Activated T-helper 2 cell treated with anti-CD3 and anti-CD28 coated beads, Interferon-gamma antibody, Interleukin-2, Interleukin-4, amounts not matched to agents 10 μg/mL and 5 μg/mL and 100 μg/mL, durations not matched to agents 14 hours and 24 hours and 36 hours (primary cell): ENCODE data around the gene PTGDR. TPM values are rescaled to one million over a fixed set of nuclear protein-coding genes. Genes with fewer than 3 reads are reported as not detected.

Experiments
- DNase-seq: peaks from one replicate; pipeline ENCODE4 v3.0.0; 2021; ENCODE audit warnings: low spot score
- H3K27ac Mint-ChIP-seq: one replicate; pipeline ENCODE4 v1.8.0; 2021; ENCODE audit warnings: mixed read lengths
- H3K27me3 Mint-ChIP-seq: one replicate; pipeline ENCODE4 v1.8.0; 2021; ENCODE audit warnings: low read depth, mixed read lengths
- H3K36me3 Mint-ChIP-seq: one replicate; pipeline ENCODE4 v1.8.0; 2021; ENCODE audit warnings: low read depth, mixed read lengths
- H3K4me1 Mint-ChIP-seq: one replicate; pipeline ENCODE4 v1.8.0; 2021; ENCODE audit warnings: low read depth, mixed read lengths
- H3K4me3 Mint-ChIP-seq: one replicate; pipeline ENCODE4 v1.8.0; 2021; ENCODE audit warnings: low read depth, mild to moderate bottlenecking, moderate library complexity, mixed read lengths
- H3K9me3 Mint-ChIP-seq: one replicate; pipeline ENCODE4 v1.8.0; 2021; ENCODE audit warnings: mixed read lengths
- intact Hi-C: fragments of 100-400 bp; cut with micrococcal nuclease; formaldehyde crosslinking; loops from one replicate; pipeline ENCODE4 v1.15.1; 2023
- total RNA-seq: library from RNA; stranded (reverse); gene quantifications from 2 replicates; pipeline ENCODE4 v1.2.3, GENCODE V29; 2022

PTGDR gene
- total RNA-seq, 1 donor from 2014 or later, result 0.07 TPM

GRCh38 chr14:52244328-52244727 is 23.2 kb upstream of the PTGDR start:
- H3K9me3 Mint-ChIP-seq, result peaks cover 17% of the 10 kb centered on the region
- no peak overlapping the region for H3K4me3 Mint-ChIP-seq
- peaks cover 25% of the 10 kb centered on the region for H3K27me3 Mint-ChIP-seq
- intact Hi-C loops, result no loop called here
- H3K36me3 Mint-ChIP-seq, result peaks cover 8% of the 10 kb centered on the region
- H3K4me1 Mint-ChIP-seq, result peaks cover 17% of the 10 kb centered on the region
- no peak overlapping the region for H3K27ac Mint-ChIP-seq
- DNase-seq, result no peak

GRCh38 chr14:52244997-52245396 is 22.5 kb upstream of the PTGDR start:
- no peak overlapping the region for H3K27ac Mint-ChIP-seq
- H3K4me1 Mint-ChIP-seq, result peaks cover 16% of the 10 kb centered on the region
- H3K9me3 Mint-ChIP-seq, result peaks cover 17% of the 10 kb centered on the region
- H3K36me3 Mint-ChIP-seq, result peaks cover 8% of the 10 kb centered on the region
- no peak for DNase-seq
- intact Hi-C loops, result no loop called here
- H3K27me3 Mint-ChIP-seq, result peaks cover 24% of the 10 kb centered on the region
- H3K4me3 Mint-ChIP-seq, result no peak overlapping the region

- H3K9me3 Mint-ChIP-seq, result peaks cover 17% of the 10 kb centered on the region
- peaks cover 10% of the 10 kb centered on the region for H3K4me1 Mint-ChIP-seq
- no peak overlapping the region for H3K27ac Mint-ChIP-seq
- intact Hi-C loops, result no loop called here
- H3K27me3 Mint-ChIP-seq, result peaks cover 26% of the 10 kb centered on the region
- H3K4me3 Mint-ChIP-seq, result no peak overlapping the region
- no peak for DNase-seq
- H3K36me3 Mint-ChIP-seq, result peaks cover 8% of the 10 kb centered on the region
These were observed 19.4 kb upstream of the PTGDR start for GRCh38 chr14:52248057-52248456.

- Mint-ChIP-seq H3K27me3 (peaks cover 26% of the 10 kb centered on the region), H3K36me3 (peaks cover 8% of the 10 kb centered on the region), H3K27ac (no peak overlapping the region), H3K9me3 (peaks cover 22% of the 10 kb centered on the region), H3K4me1 (peaks cover 10% of the 10 kb centered on the region), H3K4me3 (no peak overlapping the region)
- no peak for DNase-seq
- intact Hi-C loops, result no loop called here
These were observed 15.8 kb upstream of the PTGDR start for GRCh38 chr14:52251724-52252123.

GRCh38 chr14:52253503-52253902 is 14.0 kb upstream of the PTGDR start:
- Mint-ChIP-seq H3K27ac (no peak overlapping the region), H3K4me1 (no peaks in the 10 kb centered on the region), H3K9me3 (peaks cover 6% of the 10 kb centered on the region), H3K27me3 (peaks cover 25% of the 10 kb centered on the region), H3K4me3 (no peak overlapping the region), H3K36me3 (no peaks in the 10 kb centered on the region)
- intact Hi-C loops, result no loop called here
- no peak for DNase-seq

GRCh38 chr14:52254086-52254485 is 13.4 kb upstream of the PTGDR start:
- no peak overlapping the region for H3K27ac Mint-ChIP-seq
- no peaks in the 10 kb centered on the region for H3K36me3 Mint-ChIP-seq
- peaks cover 28% of the 10 kb centered on the region for H3K27me3 Mint-ChIP-seq
- no peak for DNase-seq
- H3K9me3 Mint-ChIP-seq, result peaks cover 5% of the 10 kb centered on the region
- intact Hi-C loops, result no loop called here
- H3K4me1 Mint-ChIP-seq, result peaks cover 2% of the 10 kb centered on the region
- no peak overlapping the region for H3K4me3 Mint-ChIP-seq

- Mint-ChIP-seq H3K4me1 (peaks cover 15% of the 10 kb centered on the region), H3K27ac (no peak overlapping the region), H3K27me3 (peaks cover 24% of the 10 kb centered on the region), H3K9me3 (peaks cover 13% of the 10 kb centered on the region), H3K36me3 (no peaks in the 10 kb centered on the region), H3K4me3 (no peak overlapping the region)
- intact Hi-C loops, result no loop called here
- DNase-seq, result no peak
These were observed 8.7 kb upstream of the PTGDR start for GRCh38 chr14:52258783-52259182.

- intact Hi-C loops, result no loop called here
- H3K4me3 Mint-ChIP-seq, result no peak overlapping the region
- peaks cover 20% of the 10 kb centered on the region for H3K27me3 Mint-ChIP-seq
- peaks cover 16% of the 10 kb centered on the region for H3K4me1 Mint-ChIP-seq
- peaks cover 13% of the 10 kb centered on the region for H3K9me3 Mint-ChIP-seq
- no peak for DNase-seq
- H3K36me3 Mint-ChIP-seq, result no peaks in the 10 kb centered on the region
- no peak overlapping the region for H3K27ac Mint-ChIP-seq
These were observed 8.1 kb upstream of the PTGDR start for GRCh38 chr14:52259434-52259833.

GRCh38 chr14:52262600-52262999 is 4.9 kb upstream of the PTGDR start:
- Mint-ChIP-seq H3K27me3 (peaks cover 28% of the 10 kb centered on the region), H3K9me3 (peaks cover 8% of the 10 kb centered on the region), H3K36me3 (peaks cover 3% of the 10 kb centered on the region), H3K4me1 (peaks cover 42% of the 10 kb centered on the region), H3K4me3 (no peak overlapping the region), H3K27ac (no peak overlapping the region)
- intact Hi-C loops, result no loop called here
- no peak for DNase-seq

- H3K9me3 Mint-ChIP-seq, result peaks cover 8% of the 10 kb centered on the region
- peaks cover 46% of the 10 kb centered on the region for H3K4me1 Mint-ChIP-seq
- no peak overlapping the region for H3K4me3 Mint-ChIP-seq
- peaks cover 3% of the 10 kb centered on the region for H3K36me3 Mint-ChIP-seq
- peaks cover 32% of the 10 kb centered on the region for H3K27me3 Mint-ChIP-seq
- H3K27ac Mint-ChIP-seq, result no peak overlapping the region
- intact Hi-C loops, result no loop called here
- DNase-seq, result no peak
These were observed 4.3 kb upstream of the PTGDR start for GRCh38 chr14:52263190-52263589.

- H3K4me1 Mint-ChIP-seq, result peaks cover 44% of the 10 kb centered on the region
- peaks cover 8% of the 10 kb centered on the region for H3K9me3 Mint-ChIP-seq
- intact Hi-C loops, result no loop called here
- no peak overlapping the region for H3K27ac Mint-ChIP-seq
- no peak overlapping the region for H3K4me3 Mint-ChIP-seq
- peaks cover 35% of the 10 kb centered on the region for H3K27me3 Mint-ChIP-seq
- no peak for DNase-seq
- H3K36me3 Mint-ChIP-seq, result peaks cover 3% of the 10 kb centered on the region
These were observed 2.2 kb upstream of the PTGDR start for GRCh38 chr14:52265253-52265652.

- Mint-ChIP-seq H3K4me3 (no peak overlapping the region), H3K36me3 (peaks cover 3% of the 10 kb centered on the region), H3K27ac (no peak overlapping the region), H3K4me1 (peaks cover 44% of the 10 kb centered on the region), H3K27me3 (peaks cover 37% of the 10 kb centered on the region), H3K9me3 (peaks cover 2% of the 10 kb centered on the region)
- no peak for DNase-seq
- intact Hi-C loops, result no loop called here
These were observed 1.3 kb upstream of the PTGDR start for GRCh38 chr14:52266179-52266578.

- Mint-ChIP-seq H3K4me3 (no peak overlapping the region), H3K36me3 (peaks cover 3% of the 10 kb centered on the region), H3K27ac (no peak overlapping the region), H3K27me3 (peaks cover 41% of the 10 kb centered on the region), H3K4me1 (peaks cover 47% of the 10 kb centered on the region), H3K9me3 (no peaks in the 10 kb centered on the region)
- no peak for DNase-seq
- intact Hi-C loops, result no loop called here
These were observed 716 bp upstream of the PTGDR start for GRCh38 chr14:52266782-52267181.
